ENCODE measurements around the gene ZDHHC12.

- no peak for TF ChIP-seq CTCF (IDR thresholded peaks at IDR 0.05)
- TF ChIP-seq POLR2A (IDR thresholded peaks at IDR 0.05), result no peak
These were observed 5.4 kb upstream of the ZDHHC12 start for GRCh38 chr9:128729302-128729701.

Data from tibial nerve (tissue), 3 donors.